CD4-positive, alpha-beta T cell treated with Interleukin-17A for 1 hour (primary cell): ENCODE data around the gene C17orf50.
A peak's percentile ranks its signal among the peaks of the same experiment; 100 is the strongest.

Experiments used
- DNase-seq: peaks from one replicate; pipeline ENCODE4 v3.0.0-alpha.2; 2020

The C17orf50 gene

DNA sequence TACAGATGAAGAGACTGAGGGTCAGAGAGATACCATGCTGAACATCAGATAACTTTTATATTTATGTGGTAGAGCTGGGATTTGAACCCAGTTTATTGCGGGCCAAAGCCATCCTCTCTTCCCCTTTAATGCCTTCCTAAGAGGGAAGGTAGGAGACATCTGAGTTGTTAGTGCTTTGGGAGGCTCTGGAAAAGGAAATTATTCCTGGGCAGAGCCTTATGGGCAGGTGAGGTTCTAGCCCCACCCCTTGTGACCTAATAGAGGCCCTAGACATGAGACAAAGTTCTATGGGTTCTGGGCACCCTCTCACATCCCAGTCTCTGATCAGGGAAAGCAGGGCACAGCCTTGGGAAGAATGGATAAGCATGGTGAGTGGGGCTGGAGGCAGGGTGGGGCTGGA, at the start of gene C17orf50:
C17orf50 (plus strand) TSS at position 301 of the 400 bp plus-strand sequence; CDS start at position 356, 55 bp downstream.
- DNase-seq, result no peak

DNA sequence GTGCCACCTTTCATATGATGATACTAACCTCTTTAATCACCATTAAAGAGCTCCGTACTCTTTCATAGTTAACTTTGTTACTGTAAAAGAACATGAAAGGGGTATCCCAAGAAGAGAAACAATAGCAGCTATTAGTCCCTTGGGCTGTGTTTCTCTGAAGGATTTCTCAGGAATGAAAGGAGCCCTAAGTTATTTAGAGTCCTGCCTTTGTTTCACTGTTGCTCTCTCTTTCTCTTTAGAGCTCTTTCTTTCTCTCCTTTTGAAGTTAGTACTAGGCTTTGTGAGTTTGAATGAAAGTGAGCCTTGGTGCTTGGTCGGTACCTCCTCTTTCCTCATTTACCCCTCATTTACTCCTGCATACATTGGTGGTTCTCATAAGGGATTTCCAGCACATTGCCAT, 49.7 kb upstream of the C17orf50 start:
- no peak for DNase-seq

DNA sequence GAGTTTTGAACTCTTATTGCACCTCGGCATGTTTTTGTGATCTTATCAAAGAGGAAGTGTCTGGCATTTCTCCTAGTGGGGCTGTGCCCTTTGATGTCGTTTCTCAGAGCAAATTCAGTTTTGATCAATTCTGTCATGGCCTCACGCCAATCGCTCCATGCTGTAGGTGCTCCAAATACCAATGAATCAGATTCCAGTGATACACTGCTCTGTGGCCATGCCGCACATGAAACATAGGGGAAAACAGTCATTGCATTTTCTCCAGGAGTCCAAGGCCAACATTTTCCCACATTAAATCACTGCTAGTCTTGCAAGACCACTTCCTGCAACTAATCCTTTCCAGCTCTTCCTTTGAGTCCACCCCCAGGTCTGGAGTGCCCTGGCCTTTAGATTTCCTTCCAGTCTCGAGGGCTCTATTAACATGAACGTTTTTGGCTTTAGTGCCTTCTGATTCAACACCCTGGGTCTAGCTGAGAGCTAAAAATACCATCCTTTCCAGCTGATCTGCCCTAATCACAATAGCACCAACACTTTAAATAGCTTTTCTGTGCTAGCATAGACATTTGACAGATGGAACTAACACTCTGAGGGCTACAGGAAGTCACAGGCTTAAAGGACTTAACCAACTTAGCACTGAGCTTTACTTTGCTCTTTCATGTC, 47.5 kb upstream of the C17orf50 start:
- DNase-seq, result no peak

- DNase-seq, result no peak
These were observed 45.7 kb upstream of the C17orf50 start for GRCh38 chr17:35714988-35715387.

GRCh38 chr17:35715416-35715815, 45.3 kb upstream of the C17orf50 start:
- DNase-seq, result no peak

DNA sequence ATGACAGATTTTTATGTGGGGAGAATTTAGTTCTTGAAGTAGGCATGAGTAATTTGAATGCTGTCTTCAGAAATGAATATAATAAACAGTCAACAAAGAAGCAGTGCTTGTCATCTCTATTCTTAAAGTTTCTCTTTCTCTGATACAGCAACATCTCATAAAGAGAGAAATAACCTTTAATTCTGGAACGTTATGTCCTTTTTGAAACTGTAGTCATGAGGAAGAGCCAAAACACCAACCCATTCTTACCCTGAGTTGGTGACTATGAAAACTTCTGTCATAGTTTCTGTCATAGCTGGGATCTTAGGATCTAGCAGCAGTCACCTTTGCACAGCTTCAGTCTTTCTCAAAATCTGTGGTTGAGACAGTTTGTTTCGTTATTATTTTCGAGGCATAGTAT, 44.5 kb upstream of the C17orf50 start:
- no peak for DNase-seq

DNA sequence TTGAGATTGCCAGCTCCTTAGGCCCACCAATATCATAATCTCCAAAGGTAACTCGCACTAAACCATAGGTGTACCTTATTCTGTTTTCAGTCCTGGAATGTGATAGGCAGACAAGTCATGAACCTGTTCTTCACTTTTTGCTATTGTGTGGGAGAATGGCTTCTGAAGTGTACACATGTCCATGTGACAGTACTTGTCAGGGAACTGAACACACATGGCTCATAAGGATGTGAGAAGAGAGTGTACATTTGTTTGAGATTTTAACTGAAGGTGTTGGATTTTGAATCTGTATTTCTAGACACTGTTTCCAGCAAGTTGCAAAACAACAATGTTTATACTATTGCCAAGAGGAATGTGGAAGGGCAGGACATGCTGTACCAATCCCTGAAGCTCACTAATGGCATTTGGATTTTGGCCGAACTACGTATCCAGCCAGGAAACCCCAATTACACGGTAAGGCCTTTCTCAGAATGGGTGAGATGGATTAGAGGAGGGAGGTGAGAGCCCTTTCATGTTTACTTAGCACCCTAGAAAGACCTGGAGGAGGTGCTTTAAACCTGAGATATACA, 43.7 kb upstream of the C17orf50 start:
- DNase-seq, result no peak

DNA sequence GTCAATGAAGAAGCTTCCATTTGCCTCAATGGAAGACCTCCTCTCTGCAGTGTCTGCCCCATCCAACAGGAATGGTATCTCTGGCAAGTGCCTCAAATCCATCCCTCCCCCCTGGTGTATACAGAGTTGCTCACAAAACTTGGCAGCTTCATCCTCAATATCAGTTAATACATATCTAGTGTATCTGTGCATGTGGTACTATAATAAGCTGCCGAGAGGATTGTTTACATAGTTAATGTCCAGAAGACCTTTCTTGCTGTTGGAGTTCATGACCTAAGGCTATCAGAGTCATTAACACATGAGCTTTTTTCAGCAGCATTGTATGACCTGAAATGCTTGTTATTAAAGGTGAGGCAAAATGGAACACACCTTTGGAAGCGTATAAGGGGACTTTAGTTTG, 43.2 kb upstream of the C17orf50 start:
- no peak for DNase-seq

DNA sequence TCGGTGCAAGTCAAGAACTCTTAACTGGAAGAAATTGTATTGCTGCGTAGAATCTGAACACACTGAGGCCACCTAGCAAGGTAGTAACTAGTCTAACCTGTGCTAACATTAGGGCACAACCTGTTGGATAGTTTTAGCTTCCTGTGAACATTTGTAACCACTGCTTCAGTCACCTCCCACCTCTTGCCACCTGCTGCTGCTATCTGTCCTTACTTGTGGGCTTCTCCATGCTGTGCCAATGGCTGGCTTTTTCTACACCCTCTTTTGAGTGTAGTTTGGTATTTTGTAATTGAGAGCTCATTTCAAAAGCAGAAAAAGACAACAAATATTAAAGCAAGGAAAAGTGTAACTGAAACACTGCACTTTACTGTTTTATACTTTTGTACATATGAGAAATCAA, 37.0 kb upstream of the C17orf50 start:
- no peak for DNase-seq

DNA sequence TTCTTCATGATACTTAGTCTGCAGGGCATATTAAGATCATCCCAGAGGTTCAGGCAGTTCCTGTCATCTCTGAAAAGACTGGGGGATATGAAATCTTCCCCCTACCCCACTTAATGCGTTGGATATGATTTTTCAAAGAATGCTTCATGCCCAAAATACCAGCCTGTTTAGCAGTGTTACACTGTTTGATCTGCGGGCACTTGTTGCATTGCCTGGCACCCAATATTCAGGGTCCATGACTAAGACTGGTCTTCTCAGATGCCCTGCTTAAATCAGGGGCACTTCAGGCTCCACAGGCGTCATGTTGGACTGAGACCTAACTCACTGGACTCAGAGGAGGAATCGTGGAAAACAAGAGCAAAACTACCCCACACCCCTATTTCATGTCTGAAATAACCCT, 35.6 kb upstream of the C17orf50 start:
- no peak for DNase-seq

DNA sequence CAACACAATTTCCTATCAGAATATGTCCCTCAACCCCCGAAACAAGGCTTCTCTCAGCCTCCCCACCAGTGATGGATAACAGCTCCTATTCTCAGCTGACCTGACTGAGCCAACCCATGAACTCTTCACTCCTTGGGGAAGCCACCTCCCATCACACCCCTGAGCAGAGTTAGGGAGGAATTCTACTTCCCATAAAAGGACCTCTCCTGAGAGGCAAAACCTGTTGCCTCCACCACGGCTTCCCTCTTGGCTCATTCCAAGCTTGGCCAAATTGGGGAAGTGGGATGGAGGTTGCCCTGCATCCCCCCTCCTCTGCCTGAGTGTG, 34.9 kb upstream of the C17orf50 start:
- no peak for DNase-seq

GRCh38 chr17:35726127-35726952, 34.3 kb upstream of the C17orf50 start:
- no peak for DNase-seq

GRCh38 chr17:35726953-35727460, 33.7 kb upstream of the C17orf50 start:
- DNase-seq, result no peak

GRCh38 chr17:35727635-35728034, 33.1 kb upstream of the C17orf50 start:
- no peak for DNase-seq

DNA sequence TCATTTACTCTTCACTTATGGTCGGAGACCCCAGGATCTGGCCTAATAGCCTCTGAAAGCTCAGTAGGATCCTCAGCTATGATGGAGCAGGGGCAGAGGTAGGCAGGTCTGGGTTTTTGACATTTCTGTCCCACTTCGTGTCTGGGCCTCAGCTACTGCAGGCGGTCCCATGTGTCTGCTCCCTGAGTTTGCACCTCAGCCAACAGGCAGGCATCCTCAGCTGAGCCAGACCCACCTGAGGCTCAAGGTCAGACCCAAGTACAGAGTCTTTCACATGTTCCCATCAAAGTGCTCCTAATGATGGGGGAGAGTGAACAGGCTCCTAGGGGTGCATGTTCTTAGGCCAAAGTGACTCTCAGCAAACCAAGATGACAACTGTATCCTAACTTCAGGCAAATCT, 32.1 kb upstream of the C17orf50 start:
- no peak for DNase-seq

- DNase-seq, result no peak
These were observed 31.3 kb upstream of the C17orf50 start for GRCh38 chr17:35729405-35729833.

DNA sequence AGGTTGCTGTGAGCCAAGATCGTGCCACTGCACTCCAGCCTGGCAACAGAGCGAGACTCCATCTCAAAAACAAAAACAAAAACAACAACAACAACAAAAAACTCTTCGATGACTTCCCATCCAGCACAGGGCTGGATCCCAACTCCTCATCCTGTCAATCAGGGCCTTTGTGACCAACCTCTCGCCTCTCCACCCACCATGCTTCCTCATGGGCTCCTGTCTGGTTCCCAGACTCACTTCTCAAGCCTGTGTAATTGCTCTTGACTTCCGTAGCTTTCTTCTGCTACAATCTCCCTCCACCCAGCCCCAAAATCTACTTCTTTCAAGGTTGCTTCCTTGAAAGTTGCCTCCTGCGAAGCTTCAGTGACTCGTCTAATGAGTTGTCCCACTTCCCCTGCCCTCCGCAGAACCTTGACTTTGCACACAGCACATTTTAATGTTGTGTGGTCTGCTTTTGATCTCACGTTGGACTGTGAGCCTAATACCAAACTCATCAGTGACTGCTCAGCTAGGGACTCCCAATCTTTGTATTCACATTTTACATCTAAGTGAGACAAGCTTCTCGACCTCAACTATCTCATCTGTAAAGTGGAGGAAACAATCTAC, 30.2 kb upstream of the C17orf50 start:
- no peak for DNase-seq

DNA sequence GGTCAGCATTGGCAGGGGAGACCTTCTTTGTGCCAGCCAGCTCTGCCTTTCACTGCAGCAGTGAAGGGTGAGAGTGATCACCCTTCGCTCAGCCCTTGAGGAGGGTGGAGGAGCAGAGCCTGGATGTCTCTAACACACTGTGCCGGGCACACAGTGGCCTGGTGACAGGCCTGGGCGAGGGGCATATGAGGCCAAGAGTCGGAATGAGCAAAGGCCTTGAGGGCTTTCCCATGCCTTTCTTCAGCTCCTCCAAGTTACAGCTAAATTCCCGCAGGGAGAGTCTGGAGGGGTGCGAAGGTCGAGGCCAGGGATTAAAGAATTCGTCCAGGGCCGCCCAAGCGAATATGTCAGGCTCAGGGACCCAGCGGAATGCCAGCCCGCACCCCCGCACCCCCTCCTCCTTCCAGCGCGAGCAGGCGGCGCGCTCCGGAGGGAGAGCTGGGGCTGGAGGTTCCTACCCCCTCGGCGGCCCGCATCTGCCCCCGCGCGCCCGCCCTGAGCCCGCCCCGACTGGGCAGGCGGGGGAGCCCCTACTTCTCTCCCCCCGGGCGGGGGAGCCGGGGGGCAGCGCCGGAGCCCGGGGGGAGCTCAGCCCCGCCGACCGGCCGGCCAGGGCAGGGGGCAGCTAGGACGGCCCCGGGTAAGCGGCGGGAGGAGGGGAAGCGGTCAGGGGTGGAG, 29.3 kb upstream of the C17orf50 start, which contains the start of gene RASL10B:
RASL10B (plus strand) TSS at position 401 of the 678 bp plus-strand sequence. CDS start 3,546 bp downstream, outside the sequence.
- DNase-seq, result peak; percentile 31

- no peak for DNase-seq
These were observed 28.5 kb upstream of the C17orf50 start for GRCh38 chr17:35731917-35732805.

- no peak for DNase-seq
These were observed 27.9 kb upstream of the C17orf50 start for GRCh38 chr17:35732806-35733136.

DNA sequence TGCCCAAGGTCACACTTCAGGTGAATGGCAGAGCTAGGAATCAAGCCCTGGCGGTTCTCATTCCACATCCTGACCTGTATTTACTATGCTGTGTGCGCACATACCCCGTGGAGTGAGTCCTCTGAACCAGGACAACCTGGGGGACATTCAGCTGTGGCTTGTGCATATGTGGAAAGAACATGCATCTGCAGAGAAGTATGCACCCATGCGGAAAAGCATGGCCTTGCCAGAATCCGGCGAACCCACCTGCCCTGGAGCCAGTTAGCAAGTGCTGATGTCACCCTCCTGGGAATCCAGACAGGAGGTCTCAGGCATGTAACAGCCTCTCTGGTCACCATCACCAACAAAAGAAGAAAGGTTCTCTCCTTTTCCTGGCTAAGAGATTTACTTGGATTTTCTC, 27.3 kb upstream of the C17orf50 start:
- no peak for DNase-seq

GRCh38 chr17:35734396-35734795, 26.3 kb upstream of the C17orf50 start:
- DNase-seq, result no peak
